ENCODE data around the gene POLR2L.

DNA sequence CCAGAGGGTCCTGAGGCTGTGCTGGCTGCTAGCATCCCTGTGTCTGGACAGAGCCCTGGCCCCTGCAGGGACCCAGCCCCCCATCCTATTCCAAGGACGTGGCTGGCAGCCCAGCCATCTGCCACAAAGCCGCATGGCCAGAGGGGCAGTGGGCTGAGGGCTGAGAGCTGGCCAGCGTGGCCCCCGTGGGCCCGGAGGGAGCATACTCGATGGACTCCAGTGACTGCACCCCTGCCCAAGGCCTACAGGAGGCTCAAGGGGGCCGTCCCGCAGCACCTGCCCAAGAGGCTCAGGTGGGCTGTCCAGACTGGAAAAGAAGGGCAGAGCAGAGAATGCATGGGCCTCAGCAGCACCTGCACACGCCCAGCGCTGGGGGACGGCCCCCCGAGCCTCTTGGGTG is 13.5 kb upstream of the POLR2L start:
- TF ChIP-seq, protein P1, sequence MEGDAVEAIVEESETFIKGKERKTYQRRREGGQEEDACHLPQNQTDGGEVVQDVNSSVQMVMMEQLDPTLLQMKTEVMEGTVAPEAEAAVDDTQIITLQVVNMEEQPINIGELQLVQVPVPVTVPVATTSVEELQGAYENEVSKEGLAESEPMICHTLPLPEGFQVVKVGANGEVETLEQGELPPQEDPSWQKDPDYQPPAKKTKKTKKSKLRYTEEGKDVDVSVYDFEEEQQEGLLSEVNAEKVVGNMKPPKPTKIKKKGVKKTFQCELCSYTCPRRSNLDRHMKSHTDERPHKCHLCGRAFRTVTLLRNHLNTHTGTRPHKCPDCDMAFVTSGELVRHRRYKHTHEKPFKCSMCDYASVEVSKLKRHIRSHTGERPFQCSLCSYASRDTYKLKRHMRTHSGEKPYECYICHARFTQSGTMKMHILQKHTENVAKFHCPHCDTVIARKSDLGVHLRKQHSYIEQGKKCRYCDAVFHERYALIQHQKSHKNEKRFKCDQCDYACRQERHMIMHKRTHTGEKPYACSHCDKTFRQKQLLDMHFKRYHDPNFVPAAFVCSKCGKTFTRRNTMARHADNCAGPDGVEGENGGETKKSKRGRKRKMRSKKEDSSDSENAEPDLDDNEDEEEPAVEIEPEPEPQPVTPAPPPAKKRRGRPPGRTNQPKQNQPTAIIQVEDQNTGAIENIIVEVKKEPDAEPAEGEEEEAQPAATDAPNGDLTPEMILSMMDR (IDR thresholded peaks at IDR 0.05) = no peak
- TF ChIP-seq EZH2 (IDR thresholded peaks at IDR 0.05; ENCODE audit: borderline replicate concordance, insufficient read depth, low read depth, low read length, poor library complexity, severe bottlenecking) = no peak
